ENCODE measurements around the gene RTKN2. TPM values are rescaled to one million over a fixed set of nuclear protein-coding genes. Genes with fewer than 3 reads are reported as not detected.

RTKN2 gene
- total RNA-seq, 1 experiment from 2014 or later: 21.3 TPM

- peaks cover 16% of the 10 kb centered on the region for H3K4me1 ChIP-seq (ENCODE audit: control insufficient read depth, insufficient read depth, low read length)
- ATAC-seq (no peak), DNase-seq (ENCODE audit: low read depth, low spot score) (no peak)
- CTCF ChIA-PET: no interaction called here
- intact Hi-C loops (cut with micrococcal nuclease; ENCODE audit: unreplicated experiment): no loop called here
- H3K9me3 ChIP-seq (ENCODE audit: control insufficient read depth, insufficient read depth, low read depth, low read length): no peaks in the 10 kb centered on the region
- BruUV-seq (replicated peaks): no TSS peak
- no peaks in the 10 kb centered on the region for H3K27me3 ChIP-seq (ENCODE audit: control insufficient read depth, insufficient read depth, low read length)
- in situ Hi-C loops (cut with HindIII; ENCODE audit: low pct_unique_long_range_greater_than_20kb, low sequenced_read_pairs): no loop called here
- H3K36me3 ChIP-seq (ENCODE audit: control insufficient read depth, insufficient read depth, low read length): no peaks in the 10 kb centered on the region
- H3K4me3 ChIP-seq (ENCODE audit: low read depth in 2 of 2, low read length in 2 of 2): no peak overlapping the region
- peak overlapping the region; percentile 52; the same call in 1 of the 2 replicates for H3K27ac ChIP-seq (ENCODE audit: low read length)
- POLR2A ChIA-PET: no interaction called here
- TF ChIP-seq POLR2AphosphoS5 (IDR thresholded peaks at IDR 0.05; ENCODE audit: low read depth, low read length) (no peak), REST (IDR thresholded peaks at IDR 0.05; ENCODE audit: insufficient read depth in 1 of 2, low read depth in 2 of 2, low read length in 1 of 2) (no peak), TCF7L2 (IDR thresholded peaks at IDR 0.05; ENCODE audit: low read depth, low read length) (no peak), SIN3A (IDR thresholded peaks at IDR 0.05; ENCODE audit: borderline replicate concordance, insufficient read depth, low read depth, low read length) (no peak), CTCF (IDR thresholded peaks at IDR 0.05) (no peak)
These were observed 105.6 kb downstream of the RTKN2 start for GRCh38 chr10:62163024-62163423.

GRCh38 chr10:62162261-62162981 is 106.2 kb downstream of the RTKN2 start:
- H3K9me3 ChIP-seq (ENCODE audit: control insufficient read depth, insufficient read depth, low read depth, low read length): no peaks in the 10 kb centered on the region
- H3K4me3 ChIP-seq (ENCODE audit: low read depth in 2 of 2, low read length in 2 of 2): no peak overlapping the region
- H3K4me1 ChIP-seq (ENCODE audit: control insufficient read depth, insufficient read depth, low read length): peaks cover 16% of the 10 kb centered on the region
- ATAC-seq (no peak), DNase-seq (ENCODE audit: low read depth, low spot score) (no peak)
- POLR2A ChIA-PET: no interaction called here
- intact Hi-C loops (cut with micrococcal nuclease; ENCODE audit: unreplicated experiment): no loop called here
- H3K27ac ChIP-seq (ENCODE audit: low read length): peak overlapping the region; percentile 52; the same call in 1 of the 2 replicates
- no peaks in the 10 kb centered on the region for H3K36me3 ChIP-seq (ENCODE audit: control insufficient read depth, insufficient read depth, low read length)
- H3K27me3 ChIP-seq (ENCODE audit: control insufficient read depth, insufficient read depth, low read length): no peaks in the 10 kb centered on the region
- BruUV-seq (replicated peaks): no TSS peak
- TF ChIP-seq CTCF (IDR thresholded peaks at IDR 0.05): no peak
- TF ChIP-seq SIN3A (IDR thresholded peaks at IDR 0.05; ENCODE audit: borderline replicate concordance, insufficient read depth, low read depth, low read length): no peak
- TF ChIP-seq REST (IDR thresholded peaks at IDR 0.05; ENCODE audit: insufficient read depth in 1 of 2, low read depth in 2 of 2, low read length in 1 of 2): no peak
- no peak for TF ChIP-seq POLR2AphosphoS5 (IDR thresholded peaks at IDR 0.05; ENCODE audit: low read depth, low read length)
- TF ChIP-seq TCF7L2 (IDR thresholded peaks at IDR 0.05; ENCODE audit: low read depth, low read length): no peak
- in situ Hi-C loops (cut with HindIII; ENCODE audit: low pct_unique_long_range_greater_than_20kb, low sequenced_read_pairs): no loop called here
- CTCF ChIA-PET: no interaction called here

Data from Panc1 (cell line).